Kidney epithelial cell (primary cell): Measurements from ENCODE around the gene RAB9A. TPM values are rescaled to one million over a fixed set of nuclear protein-coding genes. Genes with fewer than 3 reads are reported as not detected.
"Not testable (repeated sequence)": the region's sequence is repeated elsewhere in the genome, so short reads cannot be mapped to it uniquely, and the experiment has no call there.

Experiments used
- DNase-seq: peaks from one replicate; pipeline ENCODE4 v3.0.0-alpha.2; 2010; ENCODE audit warnings: low read depth
- H3K27me3 ChIP-seq: 2 replicates; pipeline ENCODE4 v1.6.0; 2011; ENCODE audit warnings: low read length; ENCODE audit not compliant: control insufficient read depth, insufficient read depth
- H3K36me3 ChIP-seq: 2 replicates; pipeline ENCODE4 v1.5.1; 2011; ENCODE audit warnings: low read length; ENCODE audit not compliant: control insufficient read depth, insufficient read depth
- H3K4me3 ChIP-seq: 2 replicates; pipeline ENCODE4 v1.5.1; 2011; ENCODE audit warnings: low read depth, mild to moderate bottlenecking, control low read depth, low read length
- total RNA-seq: library from RNA; depleted of rRNA; stranded (reverse); fragments of >200 nt; gene quantifications from 2 replicates; pipeline ENCODE4 v1.2.3, GENCODE V29; 2015
- TF ChIP-seq, protein P1 (sequence below): IDR thresholded peaks from 2 replicates; pipeline ENCODE4 v1.5.1; 2011; ENCODE audit warnings: mild to moderate bottlenecking, moderate library complexity, low read length, control low read depth, inconsistent platforms; ENCODE audit not compliant: insufficient read depth, poor library complexity, severe bottlenecking

RAB9A gene
- total RNA-seq, 1 donor from 2014 or later, result 30.5 TPM

DNA sequence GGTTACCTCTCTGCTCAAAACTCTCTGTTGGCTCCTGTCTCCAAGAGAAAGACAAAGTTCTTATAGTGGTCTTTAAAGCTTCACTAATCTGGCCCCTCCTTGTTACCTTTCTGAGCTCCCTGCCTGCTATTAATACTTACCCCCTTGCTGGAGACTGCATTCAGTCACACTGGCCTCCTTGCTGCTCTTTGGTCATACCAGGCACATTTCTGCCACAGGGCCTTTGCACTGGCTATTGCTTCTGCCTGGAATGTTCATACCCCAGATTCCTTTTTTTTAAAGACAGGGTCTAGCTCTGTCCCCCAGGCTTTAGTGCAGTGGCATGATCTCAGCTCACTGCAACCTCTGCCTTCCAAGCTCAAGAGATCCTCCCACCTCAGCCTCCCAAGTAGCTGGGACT, 15.9 kb upstream of the RAB9A start:
- no peak for DNase-seq

DNA sequence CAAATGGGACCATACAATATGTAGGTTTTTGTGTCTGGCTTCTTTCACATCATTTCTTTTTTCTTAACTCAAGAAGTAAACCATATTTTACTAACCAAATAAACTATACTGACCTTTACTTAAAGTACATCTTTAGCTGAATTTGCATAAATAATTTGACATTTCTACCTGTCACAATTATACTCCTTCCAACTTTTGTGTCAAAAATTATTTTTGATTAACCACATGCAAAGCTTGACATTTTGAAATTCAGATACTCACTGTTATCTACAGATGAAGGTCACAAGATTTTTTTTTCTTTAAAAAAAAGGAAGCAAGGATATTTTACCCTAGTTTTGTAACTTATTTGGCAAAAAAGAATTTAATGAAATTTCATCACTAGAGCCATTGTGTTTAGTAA, 12.0 kb upstream of the RAB9A start:
- no peaks in the 10 kb centered on the region for H3K36me3 ChIP-seq
- TF ChIP-seq, protein P1, sequence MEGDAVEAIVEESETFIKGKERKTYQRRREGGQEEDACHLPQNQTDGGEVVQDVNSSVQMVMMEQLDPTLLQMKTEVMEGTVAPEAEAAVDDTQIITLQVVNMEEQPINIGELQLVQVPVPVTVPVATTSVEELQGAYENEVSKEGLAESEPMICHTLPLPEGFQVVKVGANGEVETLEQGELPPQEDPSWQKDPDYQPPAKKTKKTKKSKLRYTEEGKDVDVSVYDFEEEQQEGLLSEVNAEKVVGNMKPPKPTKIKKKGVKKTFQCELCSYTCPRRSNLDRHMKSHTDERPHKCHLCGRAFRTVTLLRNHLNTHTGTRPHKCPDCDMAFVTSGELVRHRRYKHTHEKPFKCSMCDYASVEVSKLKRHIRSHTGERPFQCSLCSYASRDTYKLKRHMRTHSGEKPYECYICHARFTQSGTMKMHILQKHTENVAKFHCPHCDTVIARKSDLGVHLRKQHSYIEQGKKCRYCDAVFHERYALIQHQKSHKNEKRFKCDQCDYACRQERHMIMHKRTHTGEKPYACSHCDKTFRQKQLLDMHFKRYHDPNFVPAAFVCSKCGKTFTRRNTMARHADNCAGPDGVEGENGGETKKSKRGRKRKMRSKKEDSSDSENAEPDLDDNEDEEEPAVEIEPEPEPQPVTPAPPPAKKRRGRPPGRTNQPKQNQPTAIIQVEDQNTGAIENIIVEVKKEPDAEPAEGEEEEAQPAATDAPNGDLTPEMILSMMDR, result no peak
- no peak overlapping the region for H3K4me3 ChIP-seq
- H3K27me3 ChIP-seq, result no peaks in the 10 kb centered on the region
- DNase-seq, result no peak

More for the DNA sequence above, 15.9 kb upstream of the RAB9A start:
- TF ChIP-seq, protein P1, result no peak
- no peaks in the 10 kb centered on the region for H3K36me3 ChIP-seq
- no peak overlapping the region for H3K4me3 ChIP-seq
- H3K27me3 ChIP-seq, result no peaks in the 10 kb centered on the region

DNA sequence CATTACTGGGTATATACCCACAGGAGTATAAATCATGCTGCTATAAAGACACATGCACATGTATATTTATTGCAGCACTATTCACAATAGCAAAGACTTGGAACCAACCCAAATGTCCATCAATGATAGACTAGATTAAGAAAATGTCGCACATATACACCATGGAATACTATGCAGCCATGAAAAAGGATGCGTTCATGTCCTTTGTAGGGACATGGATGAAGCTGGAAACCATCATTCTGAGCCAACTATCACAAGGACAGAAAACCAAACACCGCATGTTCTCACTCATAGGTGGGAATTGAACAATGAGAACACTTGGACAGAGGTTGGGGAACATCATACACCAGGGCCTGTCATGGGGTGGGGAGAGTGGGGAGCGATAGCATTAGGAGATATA, 9.2 kb upstream of the RAB9A start:
- not testable (repeated sequence) for DNase-seq, H3K36me3 ChIP-seq, H3K4me3 ChIP-seq, H3K27me3 ChIP-seq

DNA sequence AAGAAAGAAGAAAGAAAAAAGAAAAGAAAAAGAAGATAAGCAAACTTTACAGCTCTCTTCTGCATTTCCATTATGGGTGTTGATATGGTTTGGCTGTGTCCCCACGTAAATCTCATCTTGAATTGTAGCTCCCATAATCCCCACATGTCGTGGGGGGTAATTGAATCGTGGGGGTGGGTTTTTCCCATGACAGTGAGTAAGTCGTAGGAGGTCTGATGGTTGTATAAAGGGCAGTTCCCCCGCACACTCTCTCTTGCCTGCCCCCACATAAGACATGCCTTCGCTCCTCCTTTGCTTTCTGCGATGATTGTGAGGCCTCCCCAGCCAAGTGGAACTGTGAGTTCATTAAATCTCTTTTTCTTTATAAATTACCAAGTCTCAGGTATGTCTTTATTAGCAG, 7.3 kb upstream of the RAB9A start:
- Histone ChIP-seq H3K27me3 (peaks cover 2% of the 10 kb centered on the region), H3K36me3 (no peaks in the 10 kb centered on the region), H3K4me3 (no peak overlapping the region)
- TF ChIP-seq, protein P1, result no peak
- no peak for DNase-seq

DNA sequence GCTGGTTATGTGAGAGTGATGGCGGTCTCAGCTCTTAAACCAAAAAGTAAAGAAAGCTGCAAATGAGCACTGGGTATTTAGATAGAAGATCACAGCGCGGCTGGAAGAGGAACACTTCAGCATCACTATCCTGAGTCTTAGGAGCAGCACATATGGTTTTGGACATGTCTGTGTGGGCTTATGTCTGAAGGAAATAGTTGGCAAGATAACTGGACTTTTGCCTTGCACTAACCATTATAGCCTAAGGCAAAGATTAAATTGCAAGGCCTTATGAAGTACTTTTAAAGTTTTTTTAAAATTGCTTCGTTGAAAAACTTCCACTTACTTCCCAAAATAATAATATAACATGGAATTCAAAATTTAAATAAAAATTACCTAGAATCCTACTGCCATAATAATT, 4.6 kb upstream of the RAB9A start:
- H3K27me3 ChIP-seq, result peaks cover 2% of the 10 kb centered on the region
- H3K36me3 ChIP-seq, result no peaks in the 10 kb centered on the region
- H3K4me3 ChIP-seq, result no peak overlapping the region
- TF ChIP-seq, protein P1, result no peak
- no peak for DNase-seq

DNA sequence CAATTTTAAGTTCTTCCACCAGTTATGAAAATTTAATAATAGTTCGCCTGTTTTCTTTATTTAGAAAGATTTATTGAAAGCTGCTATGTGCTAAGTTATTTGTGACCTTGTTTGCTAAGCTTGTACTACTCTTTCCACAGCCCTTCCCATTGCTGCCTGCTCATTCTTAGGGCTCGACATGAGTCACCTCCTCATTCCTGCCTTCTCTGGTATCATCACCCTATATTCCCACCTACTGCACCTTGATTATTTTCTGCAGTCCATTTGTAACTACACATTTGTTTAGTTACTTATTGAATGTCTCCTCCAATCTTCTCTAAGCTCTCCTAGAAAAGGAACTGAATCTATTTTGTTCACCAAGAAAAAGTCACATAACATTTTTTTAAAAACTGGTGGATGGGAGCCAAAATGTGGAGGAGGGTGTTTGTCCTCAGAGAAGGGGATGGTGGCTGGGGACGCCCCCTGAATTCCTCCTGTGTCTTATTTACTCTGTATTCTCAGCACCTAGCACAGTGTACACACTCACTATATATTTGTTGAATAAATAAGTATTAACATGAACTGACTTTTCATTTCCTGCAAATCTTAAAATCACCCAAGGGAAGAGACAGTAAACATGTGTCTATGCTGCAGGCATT, 3.7 kb upstream of the RAB9A start:
- no peaks in the 10 kb centered on the region for H3K36me3 ChIP-seq
- TF ChIP-seq, protein P1, result no peak
- H3K27me3 ChIP-seq, result peaks cover 2% of the 10 kb centered on the region
- DNase-seq, result no peak
- H3K4me3 ChIP-seq, result no peak overlapping the region
